PC-9 (cell line): ENCODE results near the gene MYD88. TPM values are rescaled to one million over a fixed set of nuclear protein-coding genes. Genes with fewer than 3 reads are reported as not detected.

Experiments used
- BruUV-seq: library from RNA; stranded (reverse); fragments of 400-500 nt; replicated peaks from 2 replicates; lab custom pipeline; 2021; lab: Mats Ljungman, UMichigan
- CTCF ChIA-PET: fragments of 300-600 bp; sonication (Branson Sonifier 250); formaldehyde crosslinking; loops from one replicate; lab custom pipeline; 2022; ENCODE audit warnings: antibody characterized with exemption; lab: Charles Lee
- POLR2A ChIA-PET: fragments of 300-600 bp; sonication (Branson Sonifier 250); formaldehyde crosslinking; loops from one replicate; lab custom pipeline; 2022; ENCODE audit warnings: antibody characterized with exemption; ENCODE audit not compliant: unreplicated experiment; lab: Charles Lee
- DNase-seq, 2 experiments: peaks; one replicate each; pipeline versions ENCODE4 v3.0.0 to v3.0.0-alpha.2; 2015 to 2022; ENCODE audit warnings: mixed read lengths in 1 of 2
- H2AFZ ChIP-seq: fragments of 200-600 bp; sonication (generic); 2 replicates; pipeline ENCODE4 v1.8.1; 2017; ENCODE audit warnings: antibody characterized with exemption
- H3F3A ChIP-seq: fragments of 200-600 bp; sonication (generic); 2 replicates; pipeline ENCODE4 v1.8.1; 2017; ENCODE audit warnings: antibody characterized with exemption, mild to moderate bottlenecking, low read depth; ENCODE audit not compliant: insufficient read depth
- H3K27ac ChIP-seq: fragments of 200-600 bp; sonication (generic); 2 replicates; pipeline ENCODE4 v1.6.1; 2016; ENCODE audit warnings: mixed run types
- H3K27me3 ChIP-seq: fragments of 200-600 bp; sonication (generic); 2 replicates; pipeline ENCODE4 v1.6.1; 2016; ENCODE audit warnings: low read depth, mixed run types; ENCODE audit not compliant: insufficient read depth
- H3K36me3 ChIP-seq: fragments of 200-600 bp; sonication (generic); 2 replicates; pipeline ENCODE4 v1.6.1; 2016; ENCODE audit warnings: low read depth, mixed run types
- H3K4me1 ChIP-seq: fragments of 200-600 bp; sonication (generic); replicated peaks from 2 replicates; pipeline ENCODE4 v1.6.1; 2016; ENCODE audit warnings: mixed run types; ENCODE audit not compliant: insufficient read depth
- H3K4me2 ChIP-seq: fragments of 200-600 bp; sonication (generic); 2 replicates; pipeline ENCODE4 v1.6.1; 2017; ENCODE audit warnings: mixed run types
- H3K4me3 ChIP-seq: fragments of 200-600 bp; sonication (generic); 2 replicates; pipeline ENCODE4 v1.6.1; 2016; ENCODE audit warnings: mixed run types
- H3K79me2 ChIP-seq: fragments of 200-600 bp; sonication (generic); 2 replicates; pipeline ENCODE4 v1.6.1; 2017; ENCODE audit warnings: low read depth, mixed run types
- H3K9me2 ChIP-seq: fragments of 200-600 bp; sonication (generic); 2 replicates; pipeline ENCODE4 v1.8.1; 2017; ENCODE audit warnings: mild to moderate bottlenecking; ENCODE audit not compliant: insufficient read depth
- H3K9me3 ChIP-seq: fragments of 200-600 bp; sonication (generic); 2 replicates; pipeline ENCODE4 v1.8.1; 2016; ENCODE audit warnings: low read depth; ENCODE audit not compliant: insufficient read depth
- H4K20me1 ChIP-seq: fragments of 200-600 bp; sonication (generic); 2 replicates; pipeline ENCODE4 v1.8.1; 2017; ENCODE audit not compliant: insufficient read depth
- EZH2 ChIP-seq: fragments of 200-600 bp; sonication (generic); IDR thresholded peaks from 2 replicates; pipeline ENCODE4 v1.8.0; 2017; ENCODE audit warnings: antibody characterized with exemption, low read depth
- intact Hi-C: fragments of 100-400 bp; cut with micrococcal nuclease; formaldehyde crosslinking; loops from one replicate; pipeline ENCODE4 v1.10.0; 2022; ENCODE audit not compliant: unreplicated experiment
- total RNA-seq: library from RNA; stranded (reverse); gene quantifications from 2 replicates; pipeline ENCODE4 v1.2.3, GENCODE V29; 2021
- TF ChIP-seq, protein P1 (sequence below): fragments of 200-600 bp; sonication (generic); conservative IDR thresholded peaks from 2 replicates; pipeline ENCODE4 v1.6.1; 2017; ENCODE audit warnings: mixed run types, antibody characterized with exemption, mild to moderate bottlenecking, moderate library complexity

The MYD88 gene
- total RNA-seq, 1 experiment from 2014 or later: 25.0 TPM

DNA sequence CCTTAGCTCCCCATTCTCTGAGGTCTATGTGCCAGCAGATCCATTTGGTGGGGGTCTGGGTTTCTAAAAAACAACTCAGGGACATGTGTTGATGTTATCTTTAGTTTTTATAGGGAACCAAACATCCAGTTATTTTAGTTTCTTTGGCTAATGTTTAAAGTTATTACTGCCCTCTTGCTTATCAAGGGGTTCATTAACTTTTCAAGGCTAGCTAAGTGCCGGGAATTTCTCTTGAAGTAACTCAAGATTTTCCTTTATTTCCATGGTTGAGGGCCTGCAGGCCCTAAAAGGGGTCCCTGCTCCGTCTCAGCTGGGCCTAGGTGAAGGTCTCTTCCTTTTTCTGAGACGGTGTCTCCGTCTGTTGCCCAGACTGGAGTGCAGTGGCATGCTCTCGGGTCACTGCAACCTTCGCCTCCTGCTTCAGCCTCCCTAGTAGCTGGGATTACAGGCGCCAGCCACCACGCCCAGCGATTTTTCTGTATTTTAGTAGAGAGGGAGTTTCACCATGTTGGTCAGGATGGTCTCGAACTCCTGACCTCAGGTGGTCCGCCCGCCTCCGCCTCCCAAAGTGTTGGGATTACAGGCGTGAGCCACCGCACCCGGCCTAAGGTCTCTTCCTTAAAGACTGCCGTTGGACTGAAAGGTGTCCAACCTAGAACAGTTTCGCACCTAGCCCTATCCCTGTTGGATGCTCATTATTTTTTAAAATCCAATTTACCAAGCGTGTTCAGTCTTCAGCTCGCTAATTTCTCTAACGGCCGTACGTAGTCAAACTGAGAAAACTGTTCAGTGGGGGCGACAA is 25.6 kb downstream of the MYD88 start:
- Histone ChIP-seq H3K27ac (peak overlapping the region; percentile 96), H3K4me3 (peak overlapping the region; percentile 74), H3K9me3 (no peaks in the 10 kb centered on the region), H3K27me3 (no peaks in the 10 kb centered on the region), H4K20me1 (peaks cover 6% of the 10 kb centered on the region), H3K36me3 (no peaks in the 10 kb centered on the region), H2AFZ (peak overlapping the region; percentile 83), H3K9me2 (no peaks in the 10 kb centered on the region), H3F3A (peaks cover 21% of the 10 kb centered on the region), H3K4me1 (peaks cover 34% of the 10 kb centered on the region), H3K4me2 (peak overlapping the region; percentile 88), H3K79me2 (peaks cover 34% of the 10 kb centered on the region)
- TF ChIP-seq, protein P1, sequence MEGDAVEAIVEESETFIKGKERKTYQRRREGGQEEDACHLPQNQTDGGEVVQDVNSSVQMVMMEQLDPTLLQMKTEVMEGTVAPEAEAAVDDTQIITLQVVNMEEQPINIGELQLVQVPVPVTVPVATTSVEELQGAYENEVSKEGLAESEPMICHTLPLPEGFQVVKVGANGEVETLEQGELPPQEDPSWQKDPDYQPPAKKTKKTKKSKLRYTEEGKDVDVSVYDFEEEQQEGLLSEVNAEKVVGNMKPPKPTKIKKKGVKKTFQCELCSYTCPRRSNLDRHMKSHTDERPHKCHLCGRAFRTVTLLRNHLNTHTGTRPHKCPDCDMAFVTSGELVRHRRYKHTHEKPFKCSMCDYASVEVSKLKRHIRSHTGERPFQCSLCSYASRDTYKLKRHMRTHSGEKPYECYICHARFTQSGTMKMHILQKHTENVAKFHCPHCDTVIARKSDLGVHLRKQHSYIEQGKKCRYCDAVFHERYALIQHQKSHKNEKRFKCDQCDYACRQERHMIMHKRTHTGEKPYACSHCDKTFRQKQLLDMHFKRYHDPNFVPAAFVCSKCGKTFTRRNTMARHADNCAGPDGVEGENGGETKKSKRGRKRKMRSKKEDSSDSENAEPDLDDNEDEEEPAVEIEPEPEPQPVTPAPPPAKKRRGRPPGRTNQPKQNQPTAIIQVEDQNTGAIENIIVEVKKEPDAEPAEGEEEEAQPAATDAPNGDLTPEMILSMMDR: no peak
- TF ChIP-seq EZH2: no peak
- POLR2A ChIA-PET: interaction anchor here (0.6 to 1.6 kb wide), 4 partner anchors 9 to 27 kb away, joined by 3 to 10 read pairs (median 9); partner anchors contain the start of gene ACAA1
- CTCF ChIA-PET: interaction anchor here (0.8 to 1.2 kb wide), 2 partner anchors 11 to 22 kb away, joined by 5 to 6 read pairs; no protein-coding TSS in a partner anchor
- BruUV-seq: TSS peak; percentile 93
- no peak for DNase-seq
- intact Hi-C loops: loop anchor here (1.0 kb wide), 1 partner anchor 10 kb away; no protein-coding TSS in a partner anchor

GRCh38 chr3:38164643-38164951 is 26.1 kb downstream of the MYD88 start:
- peak overlapping the region; percentile 96 for H3K27ac ChIP-seq
- H3K4me2 ChIP-seq: peak overlapping the region; percentile 88
- intact Hi-C loops: loop anchor here (1.0 kb wide), 1 partner anchor 10 kb away; no protein-coding TSS in a partner anchor
- H3K9me3 ChIP-seq: no peaks in the 10 kb centered on the region
- ChIA-PET CTCF (interaction anchor here (1.2 kb wide), 1 partner anchor 11 kb away, joined by 6 read pairs; no protein-coding TSS in a partner anchor), POLR2A (interaction anchor here (0.6 to 1.6 kb wide), 5 partner anchors 10 to 1107 kb away, joined by 3 to 10 read pairs (median 5); partner anchors contain the start of gene ACAA1)
- H4K20me1 ChIP-seq: peaks cover 6% of the 10 kb centered on the region
- peaks cover 38% of the 10 kb centered on the region for H3K4me1 ChIP-seq
- TF ChIP-seq EZH2: no peak
- TF ChIP-seq, protein P1: no peak
- BruUV-seq: no TSS peak
- H3K79me2 ChIP-seq: peaks cover 39% of the 10 kb centered on the region
- H2AFZ ChIP-seq: peak overlapping the region; percentile 83
- no peaks in the 10 kb centered on the region for H3K9me2 ChIP-seq
- H3K4me3 ChIP-seq: peak overlapping the region; percentile 74
- H3F3A ChIP-seq: peaks cover 21% of the 10 kb centered on the region
- H3K27me3 ChIP-seq: no peaks in the 10 kb centered on the region
- no peak for DNase-seq
- H3K36me3 ChIP-seq: no peaks in the 10 kb centered on the region

DNA sequence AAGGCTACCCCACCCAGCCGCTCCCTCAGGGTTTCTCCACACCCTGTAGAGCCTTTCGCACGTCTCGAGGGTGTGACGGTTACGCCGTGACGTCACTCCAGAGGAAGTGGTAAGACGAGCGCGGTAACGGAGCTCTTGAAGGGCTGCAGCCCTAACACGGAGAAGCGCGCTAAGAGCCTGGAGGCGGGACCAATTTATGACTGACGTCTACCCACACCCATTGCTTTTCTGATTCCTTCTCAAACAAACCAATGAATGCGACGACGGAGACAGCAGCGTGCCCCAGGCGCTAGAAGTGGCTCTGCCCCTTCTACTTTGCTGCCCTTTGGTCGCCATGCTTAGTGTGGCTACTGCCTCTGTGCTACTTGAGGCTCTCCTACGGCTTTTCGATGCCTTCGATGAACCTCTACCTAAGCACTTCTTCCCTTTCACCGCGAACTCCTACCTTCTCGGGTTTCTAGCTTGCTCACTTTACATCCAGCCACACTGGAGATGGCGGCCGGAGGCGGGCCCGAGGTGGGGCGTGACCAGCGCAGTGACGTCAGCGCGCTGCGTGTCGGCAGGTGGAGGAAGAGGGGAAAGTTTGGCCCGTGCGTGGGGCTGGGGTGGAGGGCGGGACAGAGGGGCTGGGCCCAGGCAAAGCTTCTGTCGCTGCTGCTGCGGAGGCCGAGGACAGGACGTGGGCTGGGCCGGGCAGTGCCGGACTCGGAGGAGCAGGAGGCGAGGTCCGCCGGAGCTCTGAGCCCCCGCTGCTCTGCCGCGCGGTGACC is 26.7 kb downstream of the MYD88 start, which contains the start of gene OXSR1:
OXSR1 (plus strand) TSS at position 586 of the 770 bp plus-strand sequence. CDS start 340 bp downstream, outside the sequence.
- peak; percentile 99 for DNase-seq

More for the DNA sequence above, 26.7 kb downstream of the MYD88 start, which contains the start of gene OXSR1:
- peaks cover 45% of the 10 kb centered on the region for H3K79me2 ChIP-seq
- H3K9me3 ChIP-seq: no peaks in the 10 kb centered on the region
- TF ChIP-seq, protein P1: no peak
- TF ChIP-seq EZH2: no peak
- H3K4me1 ChIP-seq: peaks cover 38% of the 10 kb centered on the region
- CTCF ChIA-PET: interaction anchor here (0.5 to 1.2 kb wide), 4 partner anchors 12 to 1542 kb away, joined by 4 to 7 read pairs (median 6); no protein-coding TSS in a partner anchor
- peak within 1 kb of the TSS; percentile 96 for H3K27ac ChIP-seq
- peak within 1 kb of the TSS; percentile 83 for H2AFZ ChIP-seq
- H3K4me3 ChIP-seq: peak within 1 kb of the TSS; percentile 74
- H3K4me2 ChIP-seq: peak within 1 kb of the TSS; percentile 88
- H4K20me1 ChIP-seq: peaks cover 6% of the 10 kb centered on the region
- H3K36me3 ChIP-seq: no peaks in the 10 kb centered on the region
- BruUV-seq: no TSS peak
- no peaks in the 10 kb centered on the region for H3K27me3 ChIP-seq
- intact Hi-C loops: loop anchor here (1.0 kb wide), 3 partner anchors 11 to 32 kb away; partner anchors contain the start of gene ACAA1
- POLR2A ChIA-PET: interaction anchor here (0.5 to 1.6 kb wide), 12 partner anchors 11 to 1107 kb away, joined by 3 to 27 read pairs (median 4); partner anchors contain the start of gene ACAA1
- no peaks in the 10 kb centered on the region for H3K9me2 ChIP-seq
- peaks cover 18% of the 10 kb centered on the region for H3F3A ChIP-seq
